AG09319 (cell line): ENCODE data around the gene LCN2.
A peak's percentile ranks its signal among the peaks of the same experiment; 100 is the strongest.

Source experiments
- DNase-seq: peaks from one replicate; pipeline ENCODE4 v3.0.0-alpha.2; 2010; ENCODE audit warnings: low read depth; ENCODE audit errors: extremely low read depth
- TF ChIP-seq, protein P1 (sequence below): IDR thresholded peaks from 2 replicates; pipeline ENCODE4 v1.5.1; 2011; ENCODE audit warnings: low read depth, mild to moderate bottlenecking, inconsistent platforms, low read length, moderate library complexity

LCN2 gene

DNA sequence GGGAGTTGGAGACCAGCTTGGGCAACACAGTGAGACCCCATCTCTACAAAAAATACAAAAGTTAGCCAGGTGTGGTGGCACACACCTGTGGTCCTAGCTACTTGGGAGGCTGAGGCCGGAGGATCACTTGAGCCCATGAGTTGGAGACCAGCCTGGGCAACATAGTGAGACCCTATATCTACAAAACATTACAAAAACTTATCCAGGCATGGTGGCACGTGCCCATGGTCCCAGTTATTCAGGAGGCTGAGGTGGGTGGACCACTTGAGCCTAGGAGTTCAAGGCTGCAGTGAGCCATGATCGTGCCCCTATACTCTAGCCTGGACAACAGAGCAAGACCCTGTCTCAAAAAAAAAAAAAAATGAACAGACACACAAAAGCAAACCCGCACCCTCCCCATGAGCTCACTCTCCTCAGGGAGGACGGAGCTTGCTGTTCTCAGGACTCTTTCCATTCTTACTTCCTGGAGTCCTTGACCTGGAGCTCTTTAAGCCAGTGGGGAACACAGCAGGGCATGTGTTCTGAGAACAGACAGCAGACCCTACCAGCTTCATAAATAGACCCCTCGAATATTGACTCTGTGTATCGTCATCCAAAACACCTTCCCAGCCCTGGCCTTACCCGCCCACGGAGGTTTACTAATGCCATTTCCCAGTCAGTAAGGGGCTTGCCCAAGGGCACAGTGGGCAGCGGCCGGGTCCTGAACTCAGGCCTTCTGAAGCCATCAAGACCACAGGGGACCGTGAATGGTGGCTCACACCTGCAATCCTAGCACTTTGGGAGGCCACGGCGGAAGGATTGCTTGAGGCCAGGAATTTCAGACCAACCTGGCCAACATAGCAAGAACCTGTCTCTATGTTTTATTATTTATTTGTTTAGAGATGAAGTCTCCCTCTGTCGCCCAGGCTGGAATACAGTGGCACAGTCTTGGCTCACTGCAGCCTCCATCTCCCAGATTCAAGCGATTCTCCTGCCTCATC is 32.9 kb upstream of the LCN2 start:
- TF ChIP-seq, protein P1, sequence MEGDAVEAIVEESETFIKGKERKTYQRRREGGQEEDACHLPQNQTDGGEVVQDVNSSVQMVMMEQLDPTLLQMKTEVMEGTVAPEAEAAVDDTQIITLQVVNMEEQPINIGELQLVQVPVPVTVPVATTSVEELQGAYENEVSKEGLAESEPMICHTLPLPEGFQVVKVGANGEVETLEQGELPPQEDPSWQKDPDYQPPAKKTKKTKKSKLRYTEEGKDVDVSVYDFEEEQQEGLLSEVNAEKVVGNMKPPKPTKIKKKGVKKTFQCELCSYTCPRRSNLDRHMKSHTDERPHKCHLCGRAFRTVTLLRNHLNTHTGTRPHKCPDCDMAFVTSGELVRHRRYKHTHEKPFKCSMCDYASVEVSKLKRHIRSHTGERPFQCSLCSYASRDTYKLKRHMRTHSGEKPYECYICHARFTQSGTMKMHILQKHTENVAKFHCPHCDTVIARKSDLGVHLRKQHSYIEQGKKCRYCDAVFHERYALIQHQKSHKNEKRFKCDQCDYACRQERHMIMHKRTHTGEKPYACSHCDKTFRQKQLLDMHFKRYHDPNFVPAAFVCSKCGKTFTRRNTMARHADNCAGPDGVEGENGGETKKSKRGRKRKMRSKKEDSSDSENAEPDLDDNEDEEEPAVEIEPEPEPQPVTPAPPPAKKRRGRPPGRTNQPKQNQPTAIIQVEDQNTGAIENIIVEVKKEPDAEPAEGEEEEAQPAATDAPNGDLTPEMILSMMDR = no peak
- DNase-seq = no peak

DNA sequence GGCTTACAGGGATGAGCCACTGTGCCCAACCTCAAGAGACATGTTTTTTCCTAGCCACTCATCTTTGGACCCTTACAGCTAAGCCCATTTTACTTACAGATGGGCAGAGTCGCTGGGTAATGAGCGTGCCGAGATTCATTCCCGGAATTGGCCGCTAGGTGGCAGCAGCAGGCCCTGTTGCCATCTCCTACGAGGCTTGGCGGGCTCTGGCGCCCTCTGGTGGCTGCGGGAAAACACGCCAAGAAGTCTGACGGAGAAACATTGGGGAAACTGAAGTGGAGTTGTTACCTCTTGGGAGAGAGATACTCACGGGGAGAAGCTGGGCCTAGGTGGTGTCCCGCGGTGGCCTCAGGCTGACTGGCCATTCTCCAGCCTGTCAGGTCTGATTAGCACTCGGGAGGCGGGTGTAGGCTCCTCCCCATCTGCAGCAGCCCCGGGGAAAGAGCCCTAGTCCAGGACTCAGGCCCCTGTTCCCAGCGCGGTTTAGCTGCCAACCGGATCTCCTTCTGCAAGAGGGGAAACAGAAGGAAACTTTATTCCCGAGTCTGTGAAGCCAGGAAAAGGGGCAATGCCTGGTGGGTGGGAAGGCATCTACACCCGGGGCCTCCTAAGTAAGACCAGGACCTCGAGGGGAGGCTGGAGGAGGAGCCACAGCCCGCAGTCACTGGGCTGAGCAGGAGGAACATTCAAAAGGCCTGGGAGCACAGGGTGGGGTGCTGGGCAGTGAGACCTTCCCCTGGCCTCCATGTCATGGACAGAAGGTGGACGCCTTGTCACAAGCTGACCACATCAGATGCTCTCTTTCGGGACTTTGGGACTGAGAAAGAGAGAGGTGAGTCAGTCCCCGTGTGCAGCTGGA is 31.4 kb upstream of the LCN2 start:
- peak; percentile 59 for DNase-seq
- TF ChIP-seq, protein P1 = no peak; the same call in none of the 2 replicates

DNA sequence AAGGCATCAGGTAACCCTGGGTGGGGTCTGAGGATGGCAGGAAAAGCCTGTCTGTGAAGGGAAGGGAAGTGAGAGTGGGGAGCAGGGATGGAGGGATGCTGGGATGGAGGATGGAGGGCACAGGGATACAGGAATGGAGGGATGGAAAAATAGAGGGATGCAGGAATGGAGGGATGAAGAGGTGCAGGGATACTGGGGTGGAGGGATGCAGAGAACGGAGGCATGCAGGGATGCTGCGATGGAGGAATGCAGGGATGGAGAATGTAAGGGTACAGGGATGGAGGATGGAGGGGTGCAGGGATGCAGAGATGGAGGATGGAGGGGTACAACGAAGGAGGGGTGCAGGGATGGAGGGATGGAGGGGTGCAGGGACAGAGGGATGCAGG is 30.8 kb upstream of the LCN2 start:
- TF ChIP-seq, protein P1 = no peak
- DNase-seq = no peak

DNA sequence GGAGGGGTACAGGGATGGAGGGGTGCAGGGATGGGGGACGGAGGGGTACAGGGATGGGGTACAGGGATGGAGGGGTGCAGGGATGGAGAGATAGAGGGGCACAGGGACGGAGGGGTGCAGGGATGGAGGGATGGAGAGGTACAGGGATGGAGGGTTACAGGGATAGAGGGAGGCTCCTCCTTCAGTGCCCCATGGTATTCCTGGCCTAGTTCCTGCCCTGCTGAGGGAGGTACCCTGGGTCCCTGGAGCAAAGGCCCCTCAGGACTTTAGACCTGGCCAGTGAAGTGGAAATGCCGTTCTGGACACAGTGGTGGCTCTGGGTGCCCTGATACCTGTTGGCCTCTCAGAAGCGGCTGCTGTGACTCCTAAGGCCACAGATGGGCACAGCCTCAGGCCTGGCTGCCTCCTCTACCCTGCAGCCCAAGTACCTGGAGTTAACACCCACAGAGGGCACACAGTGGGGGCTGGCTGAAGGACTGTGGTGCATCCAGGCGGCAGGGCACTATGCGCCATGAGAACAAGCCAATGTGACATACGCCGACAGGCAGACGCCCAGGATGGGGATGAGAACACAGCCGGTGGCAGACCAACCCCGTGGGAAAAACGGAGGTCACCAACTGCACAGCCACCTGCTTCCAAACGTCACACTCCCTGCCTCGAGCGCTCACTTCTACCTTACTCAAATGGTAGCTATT is 30.1 kb upstream of the LCN2 start:
- no peak for DNase-seq
- TF ChIP-seq, protein P1 = no peak

DNA sequence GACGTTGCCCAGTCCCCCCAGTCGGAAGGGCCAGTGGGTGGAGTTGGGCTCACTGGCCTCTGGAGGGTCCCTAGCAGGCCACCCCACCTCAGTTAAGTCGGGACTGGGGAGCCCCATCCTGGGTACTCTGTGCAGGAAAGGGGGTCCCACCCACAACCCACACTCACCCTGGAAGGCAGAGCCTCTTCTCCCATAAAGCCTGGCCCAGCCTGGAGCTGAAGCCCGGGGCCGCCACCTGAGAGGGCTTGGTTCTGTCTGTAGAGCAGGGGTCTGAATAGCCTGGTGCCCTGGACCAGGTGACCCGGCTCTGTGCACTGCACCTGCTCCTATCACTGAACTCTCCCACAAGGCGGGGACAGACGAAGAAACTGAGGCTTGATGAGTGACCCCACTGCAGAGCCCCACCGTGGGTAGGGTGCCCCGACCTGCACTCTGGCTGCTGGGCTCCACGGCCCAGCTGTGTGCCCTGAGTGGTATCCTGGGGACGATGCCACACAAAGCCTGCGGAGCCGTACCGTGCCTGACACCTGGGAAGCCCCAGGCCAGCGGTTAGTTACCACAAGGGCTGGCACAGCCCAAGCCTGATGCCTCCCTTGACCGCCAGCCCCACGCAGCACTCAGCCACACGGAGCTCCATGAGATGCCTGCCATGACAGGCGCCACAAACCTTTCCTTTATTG is 29.1 kb upstream of the LCN2 start:
- DNase-seq = no peak
- TF ChIP-seq, protein P1 = no peak

DNA sequence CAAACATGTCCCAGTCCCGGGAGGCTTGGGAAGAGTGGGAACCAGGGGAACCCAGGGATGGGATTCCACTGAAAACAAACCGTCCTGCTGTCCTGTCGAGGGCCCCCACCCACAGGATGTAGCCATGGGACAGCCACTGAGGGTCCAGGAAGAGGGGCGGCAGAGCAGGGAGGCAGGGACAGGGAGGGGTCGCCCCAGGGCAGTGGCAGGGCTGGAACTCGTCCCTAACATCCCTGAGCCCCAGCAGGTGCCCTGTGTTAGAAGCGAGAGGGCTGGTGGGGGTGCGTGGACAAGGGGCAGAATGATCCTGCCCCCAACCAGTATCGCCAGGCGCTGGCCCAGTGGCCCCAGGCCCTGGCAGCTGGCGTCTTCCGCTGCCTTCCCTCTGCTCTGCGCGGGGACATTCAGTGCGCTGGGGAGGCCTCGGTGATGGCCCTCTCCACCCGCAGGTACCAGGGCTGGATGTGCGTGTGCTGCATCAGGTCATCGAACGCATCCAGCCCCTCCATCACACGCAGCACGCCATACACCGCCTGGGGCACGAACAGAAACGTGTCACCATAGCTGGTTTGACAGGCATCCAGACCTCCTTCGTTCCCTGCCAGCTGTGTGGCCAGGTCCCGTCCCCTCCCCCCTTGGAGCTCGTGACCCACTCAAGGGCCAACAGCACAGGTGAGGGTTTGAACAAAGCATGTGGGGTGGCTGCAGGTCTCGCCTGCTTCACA is 28.4 kb upstream of the LCN2 start:
- TF ChIP-seq, protein P1 = no peak
- no peak for DNase-seq
